ENCODE results near the gene MYOT.

- TF ChIP-seq CTCF (conservative IDR thresholded peaks at IDR 0.05 in 1 of 2, IDR thresholded peaks at IDR 0.05 in 1 of 2; ENCODE audit: extremely low read depth in 1 of 2, insufficient read depth in 1 of 2, low read depth in 1 of 2, low read length in 2 of 2) = no peak
- no peak for TF ChIP-seq EZH2 (IDR thresholded peaks at IDR 0.05; ENCODE audit: borderline replicate concordance, low read length)
Measured at GRCh38 chr5:137833463-137833862, 34.2 kb upstream of the MYOT start.

Measured in mammary epithelial cell (primary cell).